ENCODE data around the gene TIMM13.

DNA sequence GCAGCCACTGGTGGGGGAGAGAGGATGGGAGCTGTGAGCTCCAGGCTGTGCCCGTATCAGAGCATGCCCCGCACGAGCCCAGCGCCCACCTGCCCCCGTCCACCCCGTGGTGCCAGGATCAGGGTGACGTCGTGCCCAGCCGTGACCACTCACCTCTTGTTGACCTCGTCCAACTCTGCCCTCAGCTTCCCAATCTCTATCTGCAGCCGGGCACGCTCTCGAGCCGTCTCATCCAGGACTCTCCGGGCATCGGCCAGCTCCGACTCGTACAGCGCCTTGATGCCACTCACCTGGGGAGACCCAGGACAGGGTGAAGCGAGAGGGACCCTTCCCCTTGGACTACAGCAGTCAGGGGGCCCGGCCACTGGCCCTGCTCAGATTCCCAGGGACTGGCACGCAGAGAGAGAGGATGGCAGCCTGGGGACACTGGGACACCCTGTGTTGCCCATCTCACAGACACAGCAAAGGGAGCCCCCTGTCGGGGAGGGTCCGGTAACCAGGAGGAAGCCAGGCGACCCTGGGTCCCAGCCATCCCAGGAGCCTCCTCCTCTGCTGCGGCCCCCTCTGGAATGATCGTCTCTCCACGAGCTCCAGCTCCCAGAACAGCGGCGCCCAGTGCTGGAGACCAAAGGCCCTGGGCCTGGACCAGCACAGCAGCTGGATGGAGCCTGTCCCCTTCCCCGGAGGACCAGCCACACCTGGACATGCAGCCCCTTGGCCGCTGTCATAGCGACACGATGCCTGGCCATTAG lies 17.0 kb upstream of the TIMM13 start:
- no peak for TF ChIP-seq EP300 (IDR thresholded peaks at IDR 0.05; ENCODE audit: borderline replicate concordance)
- no peak for TF ChIP-seq CEBPB (IDR thresholded peaks at IDR 0.05)
